Trophoblast cell (in vitro differentiated cells and primary cell): ENCODE data around the gene BPIFB2.

Experiments used
- DNase-seq, 2 donors: peaks; one replicate each; pipeline ENCODE4 v3.0.0-alpha.2; 2016
- H2AFZ ChIP-seq: 2 replicates; pipeline ENCODE4 v1.6.1; 2013; ENCODE audit warnings: low read length, moderate library complexity, mild to moderate bottlenecking; ENCODE audit not compliant: insufficient read depth, poor library complexity
- H2AK5ac ChIP-seq: 2 replicates; pipeline ENCODE4 v1.6.1; 2013; ENCODE audit warnings: mild to moderate bottlenecking, low read length
- H2BK120ac ChIP-seq: 2 replicates; pipeline ENCODE4 v1.6.1; 2013; ENCODE audit warnings: low read length, mild to moderate bottlenecking, moderate library complexity; ENCODE audit not compliant: insufficient read depth, poor library complexity
- H2BK12ac ChIP-seq: 2 replicates; pipeline ENCODE4 v1.6.1; 2013; ENCODE audit warnings: mild to moderate bottlenecking, low read length, moderate library complexity
- H2BK5ac ChIP-seq: 2 replicates; pipeline ENCODE4 v1.6.1; 2013; ENCODE audit warnings: low read length, low read depth, moderate library complexity, mild to moderate bottlenecking; ENCODE audit not compliant: poor library complexity
- H3K14ac ChIP-seq: 2 replicates; pipeline ENCODE4 v1.6.1; 2013; ENCODE audit warnings: mild to moderate bottlenecking, low read length
- H3K18ac ChIP-seq: 2 replicates; pipeline ENCODE4 v1.6.1; 2013; ENCODE audit warnings: mild to moderate bottlenecking, low read length
- H3K23ac ChIP-seq: 2 replicates; pipeline ENCODE4 v1.6.1; 2013; ENCODE audit warnings: low read length
- H3K27ac ChIP-seq: 2 replicates; pipeline ENCODE4 v1.5.1; 2013; ENCODE audit warnings: low read depth, mild to moderate bottlenecking, inconsistent platforms, low read length, moderate library complexity
- H3K27me3 ChIP-seq: 2 replicates; pipeline ENCODE4 v1.6.1; 2013; ENCODE audit warnings: inconsistent platforms, mild to moderate bottlenecking, low read length, moderate library complexity; ENCODE audit not compliant: insufficient read depth
- H3K36me3 ChIP-seq, 2 experiments: 1 replicate in 1 of 2; 2 replicates in 1 of 2; pipeline ENCODE4 v1.6.1; 2013; ENCODE audit warnings: low read length in 2 of 2, mild to moderate bottlenecking in 2 of 2, moderate library complexity in 1 of 2; ENCODE audit not compliant: insufficient read depth in 2 of 2, control insufficient read depth in 1 of 2
- H3K4ac ChIP-seq: 2 replicates; pipeline ENCODE4 v1.6.1; 2013; ENCODE audit warnings: low read depth, mild to moderate bottlenecking, low read length, moderate library complexity
- H3K4me1 ChIP-seq, 2 experiments: 1 replicate in 1 of 2; 2 replicates in 1 of 2; pipeline ENCODE4 v1.6.1; 2013; ENCODE audit warnings: low read length in 2 of 2, mild to moderate bottlenecking in 2 of 2, moderate library complexity in 1 of 2; ENCODE audit not compliant: insufficient read depth in 2 of 2, control insufficient read depth in 1 of 2
- H3K4me2 ChIP-seq: 2 replicates; pipeline ENCODE4 v1.6.1; 2013; ENCODE audit warnings: inconsistent platforms, mild to moderate bottlenecking, low read length, moderate library complexity
- H3K4me3 ChIP-seq: 2 replicates; pipeline ENCODE4 v1.5.1; 2013; ENCODE audit warnings: mild to moderate bottlenecking, low read depth, low read length, inconsistent platforms
- H3K79me1 ChIP-seq: one replicate; pipeline ENCODE4 v1.6.1; 2013; ENCODE audit warnings: low read length
- H3K79me2 ChIP-seq: 2 replicates; pipeline ENCODE4 v1.6.1; 2013; ENCODE audit warnings: low read length, mild to moderate bottlenecking; ENCODE audit not compliant: control insufficient read depth, insufficient read depth, poor library complexity
- H3K9ac ChIP-seq: 2 replicates; pipeline ENCODE4 v1.6.1; 2013; ENCODE audit warnings: mild to moderate bottlenecking, low read length
- H3K9me3 ChIP-seq: 2 replicates; pipeline ENCODE4 v1.6.1; 2013; ENCODE audit warnings: low read depth, mild to moderate bottlenecking, control low read depth, inconsistent platforms, low read length; ENCODE audit not compliant: insufficient read depth
- H4K12ac ChIP-seq: 2 replicates; pipeline ENCODE4 v1.6.1; 2013; ENCODE audit warnings: low read depth, mild to moderate bottlenecking, low read length, moderate library complexity
- H4K8ac ChIP-seq: 2 replicates; pipeline ENCODE4 v1.6.1; 2013; ENCODE audit warnings: low read depth, mild to moderate bottlenecking, low read length, moderate library complexity
- H4K91ac ChIP-seq: one replicate; pipeline ENCODE4 v1.6.1; 2013; ENCODE audit warnings: low read depth, mild to moderate bottlenecking, low read length, moderate library complexity
- WGBS: extraction: QIAGEN DNeasy Blood & Tissue Kit; methylation state at CpG from one replicate; pipeline ENCODE4 v1.1.7; 2013; ENCODE audit warnings: missing lambda C conversion rate; ENCODE audit not compliant: insufficient read length, insufficient coverage; ENCODE audit errors: extremely low coverage; 5-methylcytosine and 5-hydroxymethylcytosine counted together

Gene BPIFB2

GRCh38 chr20:33059741-33060390, 52.4 kb downstream of the BPIFB2 start:
- Histone ChIP-seq H3K4me1 (no peaks in the 10 kb centered on the region), H3K27ac (no peak overlapping the region), H2BK120ac (no peak overlapping the region), H4K12ac (no peak overlapping the region), H3K79me2 (no peaks in the 10 kb centered on the region), H2BK5ac (no peak overlapping the region), H3K9me3 (no peaks in the 10 kb centered on the region), H3K4ac (no peak overlapping the region), H2AK5ac (no peak overlapping the region), H3K9ac (no peak overlapping the region), H3K4me3 (no peak overlapping the region), H4K8ac (no peak overlapping the region), H4K91ac (no peak overlapping the region), H3K4me2 (no peak overlapping the region), H3K23ac (no peak overlapping the region), H3K36me3 (no peaks in the 10 kb centered on the region), H3K27me3 (no peaks in the 10 kb centered on the region), H3K79me1 (no peaks in the 10 kb centered on the region), H3K18ac (no peak overlapping the region), H2AFZ (no peak overlapping the region), H2BK12ac (no peak overlapping the region), H3K14ac (no peak overlapping the region)
- WGBS: no CpG with 5 or more reads among the region's 22 CpGs
- no peak for DNase-seq

DNA sequence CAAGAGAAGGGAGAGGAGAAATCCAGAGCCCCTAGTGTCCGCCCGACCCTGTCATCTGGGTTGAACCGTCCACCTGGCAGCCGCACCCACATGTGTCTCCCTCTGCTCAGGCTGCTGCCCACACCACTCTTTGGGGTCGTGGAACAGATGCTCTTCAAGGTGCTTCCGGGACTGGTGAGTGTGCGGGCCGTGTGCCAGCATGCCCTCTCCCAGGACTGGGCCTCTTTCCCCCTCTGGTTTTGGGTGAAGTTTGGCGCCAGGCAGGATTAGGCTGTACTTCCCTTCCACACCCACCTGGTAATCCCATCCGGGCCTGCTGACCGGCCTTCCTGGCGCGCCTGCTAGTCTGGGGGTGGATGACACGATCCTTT, 54.1 kb downstream of the BPIFB2 start:
- H4K8ac ChIP-seq: no peak overlapping the region
- H3K4me1 ChIP-seq: no peaks in the 10 kb centered on the region
- no peak overlapping the region for H3K18ac ChIP-seq
- H3K4ac ChIP-seq: no peak overlapping the region
- no peak overlapping the region for H3K4me2 ChIP-seq
- H4K12ac ChIP-seq: no peak overlapping the region
- H2BK120ac ChIP-seq: no peak overlapping the region
- no peak overlapping the region for H2AK5ac ChIP-seq
- no peaks in the 10 kb centered on the region for H3K36me3 ChIP-seq
- no peak overlapping the region for H2AFZ ChIP-seq
- no peaks in the 10 kb centered on the region for H3K27me3 ChIP-seq
- no peak overlapping the region for H3K23ac ChIP-seq
- no peak overlapping the region for H3K14ac ChIP-seq
- H3K79me2 ChIP-seq: no peaks in the 10 kb centered on the region
- no peak overlapping the region for H3K9ac ChIP-seq
- no peak overlapping the region for H3K4me3 ChIP-seq
- H3K79me1 ChIP-seq: no peaks in the 10 kb centered on the region
- H2BK5ac ChIP-seq: no peak overlapping the region
- H3K27ac ChIP-seq: no peak overlapping the region
- no peaks in the 10 kb centered on the region for H3K9me3 ChIP-seq
- no peak overlapping the region for H4K91ac ChIP-seq
- WGBS: no CpG with 5 or more reads among the region's 14 CpGs
- no peak overlapping the region for H2BK12ac ChIP-seq
- no peak for DNase-seq

GRCh38 chr20:33062105-33062824, 54.8 kb downstream of the BPIFB2 start:
- Histone ChIP-seq H2BK12ac (no peak overlapping the region), H3K4ac (no peak overlapping the region), H4K8ac (no peak overlapping the region), H3K4me2 (no peak overlapping the region), H4K12ac (no peak overlapping the region), H3K36me3 (no peaks in the 10 kb centered on the region), H2BK5ac (no peak overlapping the region), H3K18ac (no peak overlapping the region), H3K23ac (no peak overlapping the region), H2AFZ (no peak overlapping the region), H4K91ac (no peak overlapping the region), H3K79me2 (no peaks in the 10 kb centered on the region), H3K27me3 (no peaks in the 10 kb centered on the region), H3K79me1 (no peaks in the 10 kb centered on the region), H3K14ac (no peak overlapping the region), H2AK5ac (no peak overlapping the region), H2BK120ac (no peak overlapping the region), H3K9me3 (no peaks in the 10 kb centered on the region), H3K4me3 (no peak overlapping the region), H3K4me1 (no peaks in the 10 kb centered on the region), H3K27ac (no peak overlapping the region), H3K9ac (no peak overlapping the region)
- WGBS: no CpG with 5 or more reads among the region's 9 CpGs
- DNase-seq: no peak

DNA sequence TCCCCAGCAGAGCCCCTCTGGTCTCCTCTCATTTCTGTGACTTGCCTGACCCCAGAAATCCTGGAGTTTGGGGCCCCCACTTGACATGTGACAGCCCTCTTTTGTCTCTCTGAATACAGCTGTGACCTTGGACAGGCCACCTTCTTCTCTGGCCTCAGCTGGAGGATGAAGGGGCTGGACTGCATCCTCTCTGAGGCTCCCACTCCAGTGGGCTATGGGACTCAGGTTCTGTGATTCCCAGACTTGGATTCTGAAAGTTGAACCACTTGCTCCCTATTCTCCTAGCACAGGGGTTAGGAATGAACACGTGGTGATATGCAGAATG, 55.3 kb downstream of the BPIFB2 start:
- Histone ChIP-seq H2AFZ (no peak overlapping the region), H3K27me3 (no peaks in the 10 kb centered on the region), H2AK5ac (no peak overlapping the region), H3K14ac (no peak overlapping the region), H3K9ac (no peak overlapping the region), H3K18ac (no peak overlapping the region), H3K4me3 (no peak overlapping the region), H3K79me2 (no peaks in the 10 kb centered on the region), H3K27ac (no peak overlapping the region), H3K23ac (no peak overlapping the region), H3K4me2 (no peak overlapping the region), H3K4me1 (no peaks in the 10 kb centered on the region), H3K79me1 (no peaks in the 10 kb centered on the region), H4K8ac (no peak overlapping the region), H3K9me3 (no peaks in the 10 kb centered on the region), H4K91ac (no peak overlapping the region), H2BK5ac (no peak overlapping the region), H3K4ac (no peak overlapping the region), H3K36me3 (no peaks in the 10 kb centered on the region), H2BK120ac (no peak overlapping the region), H4K12ac (no peak overlapping the region), H2BK12ac (no peak overlapping the region)
- no CpG with 5 or more reads among the region's 1 CpG for WGBS
- DNase-seq: no peak
